ENCODE results near the gene SH3YL1.

The SH3YL1 gene, protein sequence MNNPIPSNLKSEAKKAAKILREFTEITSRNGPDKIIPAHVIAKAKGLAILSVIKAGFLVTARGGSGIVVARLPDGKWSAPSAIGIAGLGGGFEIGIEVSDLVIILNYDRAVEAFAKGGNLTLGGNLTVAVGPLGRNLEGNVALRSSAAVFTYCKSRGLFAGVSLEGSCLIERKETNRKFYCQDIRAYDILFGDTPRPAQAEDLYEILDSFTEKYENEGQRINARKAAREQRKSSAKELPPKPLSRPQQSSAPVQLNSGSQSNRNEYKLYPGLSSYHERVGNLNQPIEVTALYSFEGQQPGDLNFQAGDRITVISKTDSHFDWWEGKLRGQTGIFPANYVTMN

DNA sequence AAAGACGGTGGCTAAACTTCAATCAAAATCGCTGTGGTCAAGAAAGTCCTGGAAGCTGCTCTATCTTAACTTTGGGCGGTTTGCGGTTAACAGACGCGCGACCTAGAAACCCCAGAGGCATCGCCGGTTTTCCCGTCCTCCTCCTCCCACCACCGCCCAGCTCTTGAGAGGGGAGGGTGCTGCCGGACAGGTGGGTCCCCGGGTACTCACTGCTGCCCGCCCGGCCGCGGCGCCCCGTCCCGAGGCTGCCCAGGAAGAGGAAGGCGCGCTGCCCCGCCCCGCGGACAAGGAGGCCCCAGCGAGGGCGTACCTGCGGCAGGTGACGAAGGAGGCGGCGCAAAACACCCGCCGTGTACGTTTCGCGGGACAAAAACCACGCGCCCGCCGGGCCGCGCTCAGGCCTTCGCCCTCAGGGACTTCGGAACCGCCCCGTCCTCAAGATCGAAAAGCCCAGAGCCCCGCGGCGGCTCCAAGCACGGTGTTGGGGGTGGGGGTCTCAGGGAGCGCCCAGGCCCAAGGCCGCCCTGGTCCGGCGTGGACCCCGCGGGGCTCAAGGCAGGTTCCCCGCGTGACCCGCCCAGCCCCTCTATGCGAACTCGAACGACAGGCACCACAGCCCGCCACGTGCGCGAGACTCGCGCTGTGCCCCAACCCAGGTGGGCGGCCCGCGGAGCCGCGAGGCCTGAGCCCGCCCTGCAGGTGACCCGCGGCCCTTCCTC lies at the start of gene SH3YL1:
Gene SH3YL1 (minus strand): TSS at position 259 of the 719 bp plus-strand sequence. CDS start 48 bp downstream, at position 211.
- peak; percentile 59 to 66 for DNase-seq

DNA sequence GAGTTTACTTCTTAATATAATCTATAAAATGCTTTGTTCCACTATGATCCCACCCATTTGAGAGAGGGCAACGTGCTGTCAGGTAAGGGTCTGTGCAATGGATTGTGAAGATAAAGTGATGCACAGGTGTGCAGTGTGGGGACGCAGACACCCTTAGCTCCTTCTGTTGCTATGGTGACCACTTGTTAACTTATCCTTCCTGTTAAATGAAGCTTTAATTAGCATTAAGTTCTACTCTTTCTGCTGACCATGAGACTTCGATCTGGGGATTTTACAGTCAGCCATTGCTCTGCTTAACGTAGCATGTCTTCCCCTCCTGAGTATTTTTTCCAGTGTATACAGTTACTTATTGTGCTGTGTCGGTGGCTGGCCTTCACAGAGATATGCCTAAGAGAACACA lies 47.2 kb upstream of the SH3YL1 start:
- no peak for DNase-seq

DNA sequence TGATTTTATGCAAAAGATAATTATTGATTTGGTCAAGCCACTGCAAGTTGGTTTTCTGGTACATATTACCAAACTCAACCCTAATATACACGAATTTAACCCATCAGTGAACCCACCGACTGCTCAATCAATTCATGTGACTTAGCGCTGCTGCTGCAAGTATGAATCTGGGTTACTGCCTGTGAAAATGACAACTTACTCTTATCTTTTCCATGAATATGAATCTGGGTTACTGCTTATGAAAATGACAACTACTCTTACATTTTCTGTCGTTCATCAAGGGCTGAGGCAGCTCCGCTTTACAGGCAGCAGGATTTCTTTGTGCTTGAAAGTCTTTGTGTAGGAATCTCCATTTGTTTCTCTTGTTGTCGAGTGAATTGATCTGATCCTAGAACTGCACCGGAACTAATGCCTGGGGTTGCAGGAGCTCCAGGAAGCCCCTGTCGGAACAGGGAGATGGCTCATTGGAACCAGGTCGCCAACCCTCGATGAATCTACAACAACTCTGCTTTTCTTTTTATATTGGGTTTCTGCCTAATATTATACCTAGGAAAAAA lies 46.2 kb upstream of the SH3YL1 start:
- DNase-seq: no peak

DNA sequence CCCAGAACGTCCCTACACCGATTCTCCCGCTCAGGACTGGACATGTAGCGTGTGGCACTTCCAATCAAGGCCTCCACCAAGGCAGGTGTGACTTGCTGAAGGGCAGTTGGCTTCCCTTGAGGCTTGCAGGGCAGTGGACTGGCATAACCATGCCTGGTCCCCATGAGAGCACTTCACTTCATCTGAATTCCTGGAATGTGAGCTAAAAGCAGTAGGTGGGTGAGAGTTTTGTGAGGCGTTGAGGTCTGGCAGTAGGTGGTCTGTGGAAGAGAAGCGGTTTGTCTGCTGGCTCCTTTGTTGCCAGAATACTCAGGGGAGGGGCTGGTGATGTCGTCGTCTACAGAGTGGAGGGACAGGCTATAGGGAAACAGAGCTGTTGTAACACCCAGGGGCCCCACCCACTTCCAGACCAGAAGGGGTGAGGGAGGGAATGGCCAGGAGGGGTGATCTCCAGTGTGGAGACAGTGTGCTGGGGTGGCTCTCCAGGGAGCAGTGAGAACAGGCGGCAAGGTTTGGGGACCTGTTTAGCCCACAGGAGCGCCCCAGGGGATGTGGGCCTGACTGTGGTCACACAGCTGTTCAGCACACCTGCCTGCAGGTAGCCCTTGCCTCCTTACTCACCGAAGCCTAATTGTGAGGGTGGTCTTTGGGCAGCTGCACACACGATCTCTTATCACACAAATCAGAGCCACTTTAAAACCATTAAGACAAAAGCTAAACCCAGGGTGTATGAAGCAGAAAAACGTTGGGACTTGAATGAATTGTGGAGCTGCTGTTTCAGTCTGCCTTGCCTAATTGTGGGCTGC lies 45.5 kb upstream of the SH3YL1 start:
- no peak for DNase-seq

DNA sequence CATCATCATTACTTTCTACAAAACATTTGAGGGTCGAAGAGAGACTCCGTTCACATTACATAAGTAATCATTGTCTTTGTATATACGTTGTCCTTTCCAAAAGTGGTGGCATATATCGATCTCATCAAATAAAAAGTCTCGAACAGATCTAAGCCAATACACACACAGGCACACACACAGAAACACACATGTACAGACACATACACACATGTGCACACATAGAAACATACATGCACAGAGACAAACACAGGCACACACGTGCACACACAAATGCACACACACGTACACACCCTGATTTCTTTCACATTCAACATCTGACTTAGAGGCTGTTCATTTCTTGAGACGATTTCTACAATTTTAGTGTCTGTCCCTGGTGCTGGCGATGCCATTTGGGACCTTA lies 41.5 kb upstream of the SH3YL1 start:
- DNase-seq: no peak

DNA sequence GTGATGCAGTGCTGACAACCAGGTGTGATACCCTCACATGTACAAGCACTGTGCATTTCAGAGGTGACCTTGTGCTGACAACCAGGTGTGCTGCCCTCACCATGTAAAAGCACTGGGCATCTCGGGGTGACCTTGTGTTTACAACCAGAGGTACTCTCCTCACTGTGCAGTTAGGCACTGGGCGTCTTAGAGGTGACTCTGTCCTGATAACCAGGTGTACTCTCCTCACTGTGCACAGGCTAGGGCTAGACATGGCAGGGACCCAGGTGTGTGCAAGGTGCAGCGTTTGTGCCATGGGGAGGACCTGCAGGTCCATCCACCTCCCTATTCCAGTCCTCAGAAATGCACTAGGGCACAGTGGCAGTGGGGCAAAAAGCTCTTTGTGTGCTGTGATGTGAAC lies 32.5 kb upstream of the SH3YL1 start:
- DNase-seq: no peak

DNA sequence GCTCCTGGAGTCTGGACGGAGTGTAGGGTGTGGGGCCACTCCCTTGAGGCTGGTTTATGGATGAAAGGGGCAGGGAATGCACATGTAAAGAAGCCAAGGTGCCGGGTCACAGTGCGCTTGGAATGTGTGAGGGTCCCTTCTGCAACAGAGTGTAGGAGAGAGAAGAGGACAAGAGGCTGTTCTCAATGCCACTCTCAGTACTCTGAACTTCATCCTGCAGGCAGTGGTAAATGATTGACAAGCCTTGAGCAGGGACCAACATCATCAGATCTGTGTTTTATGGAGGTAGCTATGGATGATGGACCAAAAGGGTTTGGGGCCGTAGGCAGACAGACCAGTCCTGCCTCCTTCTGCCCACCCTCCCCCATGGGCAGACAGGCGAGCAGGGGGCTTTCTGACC lies 31.3 kb upstream of the SH3YL1 start:
- DNase-seq: no peak

DNA sequence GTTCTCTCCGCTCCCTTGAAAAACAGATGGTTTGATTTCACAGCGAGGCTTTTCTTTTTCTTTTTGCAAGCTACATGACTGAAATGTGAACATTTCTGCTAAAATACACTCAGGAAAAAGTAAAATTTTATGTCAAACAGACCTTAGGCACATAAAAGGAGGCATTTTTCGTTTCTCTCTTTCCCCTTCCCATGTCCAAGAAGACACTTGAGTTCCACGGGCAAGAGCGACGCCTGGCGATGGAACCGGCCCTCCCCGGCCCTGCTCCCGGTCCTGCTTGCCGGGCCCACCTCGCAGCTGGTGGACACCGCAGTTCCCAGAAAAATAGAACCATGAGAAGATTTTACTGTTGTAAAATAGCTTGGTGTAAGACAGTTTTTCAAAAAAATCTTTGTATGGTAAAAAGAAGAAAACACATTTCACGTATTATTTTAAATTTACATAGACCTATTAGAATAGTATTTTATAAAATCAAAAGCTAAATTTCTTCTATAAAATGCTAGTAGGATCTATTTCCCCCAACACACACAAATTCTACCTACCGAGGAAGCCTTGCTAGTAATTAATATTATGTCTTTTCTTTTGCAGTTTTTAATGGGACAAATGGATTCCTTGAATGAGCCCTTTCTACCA lies 26.4 kb upstream of the SH3YL1 start:
- peak; percentile 34 to 53 for DNase-seq

DNA sequence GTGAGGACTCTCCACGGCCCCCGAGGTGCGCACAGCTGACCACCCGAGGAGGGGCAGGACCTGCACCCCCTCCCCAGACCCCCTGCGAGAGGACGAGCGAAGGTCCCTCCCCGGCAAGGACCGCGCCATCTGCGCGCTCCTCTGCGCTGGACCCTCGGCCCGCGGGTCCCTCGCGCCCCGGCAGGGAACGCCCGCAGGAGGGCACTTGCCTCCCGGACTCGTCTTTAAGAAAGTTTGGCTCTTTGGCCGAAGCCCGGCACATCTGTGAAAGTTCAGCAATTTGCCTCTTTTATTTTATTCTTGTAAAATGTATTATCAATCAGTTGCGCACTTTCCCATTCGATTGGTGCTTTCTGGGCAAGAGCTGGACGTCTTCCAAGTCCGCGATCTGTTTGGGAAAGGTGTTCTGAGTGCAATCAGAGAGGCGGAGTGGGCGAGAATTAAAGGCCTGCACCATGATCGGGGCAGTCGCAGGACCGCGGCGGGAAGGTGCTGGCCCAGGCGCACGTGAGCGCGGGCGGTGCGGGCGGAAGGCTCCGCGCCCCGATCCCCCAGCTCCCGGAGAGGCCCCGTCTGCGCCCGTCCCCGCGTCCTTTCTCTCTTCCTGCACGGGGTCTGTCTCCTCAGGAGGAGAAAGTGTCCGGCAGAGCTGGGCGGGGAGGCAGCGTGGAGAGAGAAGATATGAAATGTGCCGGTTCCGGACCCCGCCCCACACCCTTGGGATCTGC lies 25.7 kb upstream of the SH3YL1 start:
- DNase-seq: no peak

DNA sequence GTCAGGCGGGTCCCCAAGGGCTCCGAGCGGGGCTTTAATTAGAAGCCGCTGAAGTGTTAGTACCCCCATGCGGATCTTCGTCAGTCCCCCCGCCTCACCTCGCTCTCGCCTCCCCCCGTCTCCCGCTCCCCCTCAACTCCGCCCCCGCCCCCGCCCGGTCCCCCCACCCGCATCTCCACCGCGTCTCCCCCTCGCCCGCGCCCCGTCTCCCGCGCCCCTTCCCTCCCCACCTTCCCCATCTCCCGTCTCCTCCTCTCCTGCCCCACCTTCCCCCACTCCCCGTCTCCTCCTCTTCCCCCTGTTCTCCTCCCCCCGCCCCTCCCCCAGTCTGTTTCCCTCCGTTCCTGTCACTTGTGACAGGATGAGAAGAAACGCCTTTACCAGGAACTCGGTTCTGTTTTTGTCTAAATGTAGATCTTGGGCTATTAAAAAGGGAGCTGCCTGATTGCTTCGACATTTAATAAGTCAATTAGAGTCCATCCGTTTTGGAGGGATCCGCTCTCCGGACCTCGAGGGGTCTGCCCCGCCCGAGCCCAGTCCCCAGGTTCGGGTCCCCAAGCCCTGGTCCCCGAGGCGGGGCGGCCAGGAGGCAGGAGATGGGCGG lies 25.0 kb upstream of the SH3YL1 start:
- no peak for DNase-seq

DNA sequence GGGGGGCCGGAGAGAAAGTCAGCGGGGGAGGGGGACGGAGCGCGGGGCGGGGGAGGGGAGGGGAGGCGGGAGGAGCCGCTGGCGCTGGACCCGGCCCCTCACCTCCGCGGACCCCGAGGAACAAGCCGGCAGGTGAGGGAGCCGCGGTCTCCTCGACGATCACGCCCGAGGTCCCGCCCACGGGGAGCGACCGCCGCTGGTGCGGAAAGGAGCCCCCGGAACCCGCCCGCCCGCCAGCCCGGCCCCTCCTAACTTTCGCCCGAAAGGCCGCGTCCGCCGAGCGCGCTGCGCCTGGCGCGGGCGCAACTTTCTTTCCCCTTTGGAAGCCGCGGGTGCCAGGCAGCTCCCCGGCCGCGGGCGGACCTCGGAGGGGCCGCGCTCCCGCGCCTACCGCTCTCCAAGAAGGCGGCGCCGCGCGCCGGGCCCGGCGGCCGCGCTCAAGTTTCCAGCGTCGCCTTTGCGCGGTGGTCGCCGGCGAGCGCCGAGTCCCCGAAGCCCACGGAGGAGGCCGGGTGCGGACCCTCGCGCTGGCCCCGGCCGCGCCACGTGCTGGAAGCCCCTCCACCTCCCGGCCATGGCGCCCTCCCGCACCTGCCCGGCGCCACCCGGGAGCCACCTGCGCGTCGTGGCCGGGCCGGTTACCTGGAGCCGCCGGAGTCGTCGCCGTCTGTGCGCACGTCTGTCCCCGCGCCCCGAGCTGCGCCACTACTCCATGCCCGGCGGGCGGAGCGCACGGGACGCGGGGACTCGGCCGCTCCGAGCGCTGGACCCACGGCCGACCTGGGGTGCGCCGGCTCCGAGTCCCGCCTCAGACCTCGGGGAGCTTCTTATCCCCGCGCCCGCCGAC lies 24.3 kb upstream of the SH3YL1 start, which contains the start of gene ALKAL2:
Gene ALKAL2 (minus strand): TSS at position 181 of the 847 bp plus-strand sequence. CDS start 256 bp downstream, outside the sequence.
- no peak for DNase-seq

DNA sequence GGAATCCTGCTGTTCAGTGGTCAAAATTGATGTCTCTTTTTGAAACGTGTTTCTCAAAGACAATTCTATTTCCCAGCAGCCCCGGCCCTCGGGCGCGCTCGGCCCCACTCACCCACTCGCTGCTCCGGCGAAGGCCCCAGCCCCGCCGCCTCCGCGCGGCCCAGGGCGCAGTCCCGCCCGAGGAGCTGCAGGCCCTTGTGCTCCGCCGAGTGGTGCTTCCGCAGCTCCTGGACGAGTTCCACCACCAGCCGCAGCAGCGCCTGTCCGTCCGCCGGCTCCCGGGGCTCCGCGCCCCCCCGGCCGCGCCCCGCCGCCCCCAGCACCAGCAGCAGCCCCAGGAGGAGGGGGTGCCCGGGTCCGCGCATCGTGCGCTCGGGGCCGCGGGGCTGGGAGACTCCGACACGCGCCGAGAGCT lies 23.6 kb upstream of the SH3YL1 start:
- no peak for DNase-seq

DNA sequence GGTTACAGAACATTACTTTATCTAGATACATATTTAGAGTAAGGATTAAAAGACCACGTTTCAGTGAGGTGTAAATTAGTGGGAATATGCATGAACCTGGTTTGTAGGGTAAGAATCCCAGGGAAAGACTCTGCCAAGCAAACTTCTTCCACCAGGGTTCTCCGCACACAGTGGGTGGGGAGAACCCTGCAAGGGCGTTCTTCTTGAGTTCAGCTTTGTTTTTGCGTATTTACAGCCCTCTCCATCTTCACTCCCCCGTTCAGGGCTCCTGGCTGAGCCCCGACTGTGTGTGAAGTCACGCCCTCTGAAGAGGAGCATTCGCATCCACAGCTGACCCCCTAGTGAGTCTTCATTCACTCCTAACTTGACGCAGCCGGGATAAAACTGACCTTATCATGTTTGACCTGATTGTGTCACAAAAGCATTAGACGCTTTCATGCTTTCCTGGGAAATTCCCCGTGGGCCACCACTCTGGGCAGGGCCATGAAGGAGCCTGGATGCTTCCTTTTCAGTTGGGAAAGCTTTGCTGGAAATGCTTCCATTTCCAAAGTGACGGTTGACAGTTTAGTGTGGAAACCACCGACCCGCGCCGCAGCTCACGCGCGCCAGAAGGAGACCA lies 23.1 kb upstream of the SH3YL1 start:
- DNase-seq: no peak

DNA sequence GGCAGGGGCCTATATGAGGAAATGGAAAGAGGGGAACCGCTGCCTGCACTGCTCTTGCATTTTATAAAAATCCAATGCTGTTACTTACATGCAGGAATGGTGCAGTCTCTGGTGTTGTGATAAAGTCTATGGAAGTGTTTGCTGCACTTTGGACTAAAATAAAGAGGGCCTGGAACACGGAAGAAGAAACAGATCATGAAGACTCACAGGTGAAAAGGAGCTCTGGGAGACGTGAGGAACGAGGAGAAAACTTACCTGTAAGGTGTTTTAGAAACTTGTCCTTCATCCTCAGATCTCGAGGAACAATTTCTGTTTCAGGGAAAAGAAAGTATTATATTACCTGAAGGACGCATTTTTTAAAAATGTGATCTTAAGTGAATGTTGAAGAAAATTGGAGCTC lies 22.2 kb upstream of the SH3YL1 start:
- DNase-seq: no peak

DNA sequence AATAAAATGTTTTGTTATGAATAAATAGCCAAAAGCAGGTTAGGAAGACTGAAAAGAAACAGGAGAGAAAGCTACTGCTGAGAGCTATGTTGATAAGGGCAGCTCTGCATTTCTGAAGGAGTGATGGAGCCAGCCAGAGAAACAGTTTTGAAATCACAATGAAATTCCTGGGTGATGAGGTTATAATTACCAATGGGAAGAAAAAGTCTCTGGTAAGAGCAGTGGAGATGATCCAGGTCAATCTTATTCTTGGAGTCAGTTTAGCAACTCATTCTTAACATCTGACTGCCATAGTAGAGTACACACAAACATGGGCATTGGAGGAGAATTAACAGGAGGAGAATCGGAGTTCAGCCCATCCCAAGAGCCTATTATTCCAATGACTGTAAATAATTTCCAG lies 21.7 kb upstream of the SH3YL1 start:
- no peak for DNase-seq

DNA sequence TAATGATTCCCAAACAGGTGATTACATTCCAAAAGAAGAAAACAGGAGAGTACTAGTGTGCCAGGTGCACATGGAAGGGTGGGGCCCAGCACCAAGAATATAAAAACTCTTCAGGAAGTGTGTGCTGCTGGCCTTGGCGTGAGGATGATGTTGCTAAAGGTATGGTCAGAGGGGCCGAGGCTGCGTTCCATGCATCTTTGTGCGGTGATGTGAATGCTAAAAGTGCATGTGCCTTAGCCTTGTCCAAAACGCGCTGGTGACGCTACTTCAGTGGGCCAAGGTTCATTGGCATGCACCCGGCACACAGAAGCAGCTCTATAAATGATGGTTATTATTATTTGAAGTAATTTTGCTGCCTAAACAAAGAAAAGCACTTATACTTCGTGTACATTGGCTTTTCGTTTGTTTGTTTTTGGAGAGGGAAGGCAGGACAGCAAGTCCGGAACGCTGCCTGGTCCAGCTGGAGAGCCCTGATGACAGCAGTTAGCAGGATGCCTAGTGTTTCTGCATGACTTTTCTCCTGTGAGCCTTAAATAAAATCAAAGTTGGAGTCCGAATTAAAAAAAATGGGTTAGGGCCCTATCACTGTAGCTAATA lies 21.2 kb upstream of the SH3YL1 start:
- no peak for DNase-seq

DNA sequence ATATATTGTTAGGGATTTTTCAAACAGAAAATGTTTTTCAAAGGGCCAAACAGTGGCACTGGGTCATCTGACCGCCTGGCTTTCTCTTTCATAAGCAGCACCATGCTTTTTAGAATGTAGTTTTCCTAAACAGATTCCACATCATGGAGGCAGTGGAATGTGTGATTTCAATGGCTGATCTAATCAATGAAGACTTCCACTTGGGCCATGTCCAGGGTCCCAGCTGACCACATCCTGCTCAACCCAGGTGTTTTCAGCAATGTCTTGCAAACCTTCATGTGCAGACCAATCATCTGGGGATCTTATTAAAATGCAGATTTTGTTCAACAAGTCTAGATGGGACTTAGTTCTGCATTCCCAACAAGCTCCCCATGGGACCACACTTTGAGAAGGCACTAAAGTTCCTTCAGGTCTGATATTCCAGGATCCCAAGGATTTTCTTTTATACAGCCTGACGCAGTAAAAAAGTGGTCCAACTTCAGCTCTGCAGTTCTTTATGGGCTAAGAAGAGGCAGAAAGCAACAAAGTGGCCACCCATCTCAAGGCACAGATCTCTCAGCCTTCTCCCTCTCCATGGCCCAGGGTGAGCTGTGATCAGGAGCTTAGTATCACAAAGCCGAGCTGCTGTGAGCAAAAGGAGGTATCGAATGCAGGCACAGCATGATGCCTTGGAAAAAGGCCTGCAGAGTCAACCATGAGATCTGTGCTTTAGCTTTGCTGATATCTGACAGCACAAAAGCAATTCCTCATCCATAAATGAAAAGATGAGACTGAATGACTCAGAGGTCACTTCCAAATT lies 20.4 kb upstream of the SH3YL1 start:
- DNase-seq: no peak

DNA sequence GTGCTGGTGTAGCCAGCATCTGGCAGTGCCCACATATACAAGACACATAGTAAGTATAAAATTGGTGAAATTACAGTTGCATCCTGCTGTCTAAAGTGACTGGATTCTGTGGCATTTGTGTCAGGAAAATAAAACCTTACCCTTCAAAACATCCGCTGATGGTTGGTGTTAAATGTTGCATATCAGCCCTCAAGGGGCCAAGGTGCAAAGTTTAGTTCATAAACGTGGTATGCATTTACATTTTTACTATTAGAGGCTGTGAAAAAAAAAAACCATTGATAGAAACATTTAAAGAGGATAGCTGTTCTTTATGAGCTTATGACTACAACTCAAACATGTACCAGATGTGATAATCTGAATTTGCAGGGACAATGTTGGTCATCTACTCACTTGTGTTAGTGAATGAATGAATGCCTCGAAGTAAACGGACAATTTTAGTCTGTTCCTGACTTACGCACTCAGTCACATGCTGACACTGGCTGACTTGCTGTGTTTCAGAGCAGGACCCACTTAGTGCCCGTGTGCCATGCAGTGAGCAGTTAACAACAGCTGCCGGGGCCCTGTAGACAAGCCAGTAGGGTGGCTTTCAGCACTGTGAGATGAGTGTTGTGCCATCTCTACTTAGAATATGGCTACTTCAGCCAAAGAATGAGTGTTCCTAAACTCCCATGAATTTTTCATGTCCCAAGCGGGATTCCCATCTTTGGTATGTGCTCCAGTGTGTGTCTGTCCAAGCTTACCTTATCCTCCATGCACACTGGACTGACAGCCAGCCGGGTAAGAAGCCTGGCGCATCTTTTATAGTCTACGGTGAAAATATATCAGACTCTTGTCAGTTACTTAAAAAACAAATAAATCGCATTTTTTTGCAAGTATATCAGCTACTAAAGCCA lies 18.8 kb upstream of the SH3YL1 start:
- DNase-seq: no peak
